Uterus (tissue), 4 donors: Measurements from ENCODE around the gene HYI. TPM values are rescaled to one million over a fixed set of nuclear protein-coding genes. Genes with fewer than 3 reads are reported as not detected.

Experiments used
- DNase-seq, 2 donors: peaks; one replicate each; pipeline ENCODE4 v3.0.0-alpha.2; 2019 to 2020
- H3K27ac ChIP-seq, 2 donors: fragments of 200-600 bp; sonication (generic); 1 replicate in 1 of 2; 2 replicates in 1 of 2; pipeline ENCODE4 v1.5.1; 2016 to 2018
- H3K27me3 ChIP-seq, 2 donors: fragments of 200-600 bp; sonication (generic); one replicate each; pipeline ENCODE4 v1.5.1; 2018 to 2019; ENCODE audit warnings: control low read depth in 1 of 2
- H3K36me3 ChIP-seq, 2 donors: fragments of 200-600 bp; sonication (generic); one replicate each; pipeline ENCODE4 v1.5.1; 2019; ENCODE audit warnings: control low read depth in 1 of 2
- H3K4me1 ChIP-seq, 2 donors: fragments of 200-600 bp; sonication (generic); one replicate each; pipeline ENCODE4 v1.5.1; 2018 to 2019; ENCODE audit warnings: control low read depth in 1 of 2
- H3K4me3 ChIP-seq, 2 donors: fragments of 200-600 bp; sonication (generic); 1 replicate in 1 of 2; 2 replicates in 1 of 2; pipeline ENCODE4 v1.5.1; 2018 to 2019; ENCODE audit warnings: mild to moderate bottlenecking in 1 of 2
- H3K9me3 ChIP-seq, 2 donors: fragments of 200-600 bp; sonication (generic); one replicate each; pipeline ENCODE4 v1.5.1; 2019; ENCODE audit warnings: control low read depth in 1 of 2
- CTCF ChIP-seq, 4 experiments: fragments of 200-600 bp in 2 of 4; fragments of 450-650 bp in 2 of 4; sonication (generic) in 2 of 4; IDR thresholded peaks; one replicate each; pipeline ENCODE4 v1.5.1; 2016 to 2019; ENCODE audit warnings: antibody characterized with exemption in 4 of 4, mild to moderate bottlenecking in 2 of 4, moderate library complexity in 1 of 4
- POLR2A ChIP-seq, 2 donors: fragments of 450-650 bp; IDR thresholded peaks; one replicate each; pipeline ENCODE4 v1.6.1; 2016; ENCODE audit warnings: antibody characterized with exemption in 2 of 2, mild to moderate bottlenecking in 1 of 2, moderate library complexity in 1 of 2
- intact Hi-C: fragments of 100-400 bp; cut with DNase I; formaldehyde crosslinking; loops from one replicate; pipeline ENCODE4 v1.15.1; 2023; ENCODE audit warnings: low total_unique reads
- total RNA-seq, 4 donors: library from RNA; depleted of rRNA in 3 of 4; stranded (reverse); fragments of >200 nt in 3 of 4; gene quantifications; one replicate each; pipeline versions ENCODE4 v1.1.0 to v1.2.4, GENCODE V29; 2014 to 2023
- donor health status: DM: yes; HTN: yes; CAD: no.

HYI gene
- total RNA-seq, 4 donors from 2014 or later, result 34.8 to 84.7 (median 70.5) TPM

DNA sequence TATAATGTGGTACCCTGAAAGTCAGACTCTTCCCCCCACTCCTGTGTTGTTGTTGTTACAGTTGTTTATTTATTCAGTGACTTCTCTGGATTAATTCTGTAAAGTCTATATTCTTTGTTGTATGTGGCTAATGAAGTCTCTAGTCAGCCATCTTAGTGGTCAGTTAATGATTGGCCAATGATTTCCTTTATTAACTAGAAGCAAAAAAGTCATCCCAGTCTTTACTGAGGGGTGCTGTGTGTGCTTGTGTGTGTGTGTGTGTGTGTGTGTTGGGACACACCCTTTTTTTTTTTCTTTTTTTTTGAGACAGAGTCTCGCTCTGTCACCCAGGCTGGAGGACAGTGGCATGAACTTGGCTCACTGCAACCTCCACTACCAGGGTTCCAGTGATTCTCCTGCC is 37.3 kb upstream of the HYI start:
- H3K4me3 ChIP-seq, result no peak overlapping the region
- no peaks in the 10 kb centered on the region for H3K36me3 ChIP-seq
- DNase-seq, result no peak
- intact Hi-C loops, result no loop called here
- no peaks in the 10 kb centered on the region for H3K27me3 ChIP-seq
- H3K9me3 ChIP-seq, result peaks cover 0 to 13% of the 10 kb centered on the region in 2 donors
- H3K27ac ChIP-seq, result no peak overlapping the region
- TF ChIP-seq POLR2A (IDR thresholded peaks at IDR 0.05) (no peak), CTCF (IDR thresholded peaks at IDR 0.05) (no peak)
- no peaks in the 10 kb centered on the region for H3K4me1 ChIP-seq

- DNase-seq, result no peak
- intact Hi-C loops, result no loop called here
These were observed 34.4 kb upstream of the HYI start for GRCh38 chr1:43488165-43488564.

GRCh38 chr1:43484367-43484766 is 30.6 kb upstream of the HYI start:
- Histone ChIP-seq H3K36me3 (no peaks in the 10 kb centered on the region), H3K4me3 (no peak overlapping the region), H3K27me3 (no peaks in the 10 kb centered on the region), H3K27ac (no peak overlapping the region), H3K9me3 (no peaks in the 10 kb centered on the region), H3K4me1 (no peaks in the 10 kb centered on the region)
- no peak for TF ChIP-seq POLR2A (IDR thresholded peaks at IDR 0.05)
- TF ChIP-seq CTCF (IDR thresholded peaks at IDR 0.05), result no peak
- no peak for DNase-seq
- intact Hi-C loops, result no loop called here

More at GRCh38 chr1:43488165-43488564, 34.4 kb upstream of the HYI start:
- TF ChIP-seq CTCF (IDR thresholded peaks at IDR 0.05) (no peak), POLR2A (IDR thresholded peaks at IDR 0.05) (no peak)
- no peak overlapping the region for H3K27ac ChIP-seq
- H3K4me1 ChIP-seq, result no peaks in the 10 kb centered on the region
- H3K4me3 ChIP-seq, result no peak overlapping the region
- H3K36me3 ChIP-seq, result no peaks in the 10 kb centered on the region
- no peaks in the 10 kb centered on the region for H3K27me3 ChIP-seq
- peaks cover 0 to 13% of the 10 kb centered on the region in 2 donors for H3K9me3 ChIP-seq

DNA sequence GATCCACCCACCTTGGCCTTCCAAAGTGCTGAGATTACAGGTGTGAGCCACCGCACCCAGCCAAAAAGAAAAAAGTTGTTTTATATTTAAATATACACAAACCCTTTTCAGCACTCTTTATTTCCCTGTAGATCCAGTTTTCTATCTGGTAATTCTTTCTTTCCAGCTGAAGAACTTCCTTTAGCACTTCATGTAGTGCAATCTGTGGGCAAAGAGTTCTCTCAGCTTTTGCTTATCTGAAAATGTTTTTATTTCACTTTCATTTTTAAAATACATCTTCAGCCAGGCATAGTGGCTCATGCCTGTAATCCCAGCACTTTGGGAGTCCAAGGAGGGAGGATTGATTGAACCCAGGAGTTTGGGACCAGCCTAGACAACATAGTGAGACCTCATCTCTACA is 28.5 kb upstream of the HYI start:
- intact Hi-C loops, result no loop called here
- no peaks in the 10 kb centered on the region for H3K4me1 ChIP-seq
- no peak overlapping the region for H3K4me3 ChIP-seq
- H3K36me3 ChIP-seq, result no peaks in the 10 kb centered on the region
- no peaks in the 10 kb centered on the region for H3K27me3 ChIP-seq
- no peak overlapping the region for H3K27ac ChIP-seq
- no peak for TF ChIP-seq POLR2A (IDR thresholded peaks at IDR 0.05)
- TF ChIP-seq CTCF (IDR thresholded peaks at IDR 0.05), result no peak
- no peak for DNase-seq
- no peaks in the 10 kb centered on the region for H3K9me3 ChIP-seq

GRCh38 chr1:43481491-43481890 is 27.8 kb upstream of the HYI start:
- TF ChIP-seq CTCF (IDR thresholded peaks at IDR 0.05) (no peak), POLR2A (IDR thresholded peaks at IDR 0.05) (no peak)

More at GRCh38 chr1:43481491-43481890, 27.8 kb upstream of the HYI start:
- intact Hi-C loops, result no loop called here
- no peaks in the 10 kb centered on the region for H3K9me3 ChIP-seq
- H3K27ac ChIP-seq, result no peak overlapping the region
- H3K36me3 ChIP-seq, result no peaks in the 10 kb centered on the region
- H3K4me3 ChIP-seq, result no peak overlapping the region
- DNase-seq, result no peak
- H3K27me3 ChIP-seq, result no peaks in the 10 kb centered on the region
- H3K4me1 ChIP-seq, result no peaks in the 10 kb centered on the region
